Esophagus squamous epithelium (tissue), 5 donors: ENCODE measurements around the gene RNF213. TPM values are rescaled to one million over a fixed set of nuclear protein-coding genes. Genes with fewer than 3 reads are reported as not detected.

Source experiments
- DNase-seq: peaks from one replicate; lab custom pipeline; 2025; lab: John Stamatoyannopoulos, UW
- H3K27ac ChIP-seq, 4 donors: fragments of 200-600 bp; sonication (generic); one replicate each; pipeline ENCODE4 v1.5.1; 2016 to 2019; ENCODE audit warnings: mild to moderate bottlenecking in 1 of 4
- H3K27me3 ChIP-seq, 4 donors: fragments of 200-600 bp; sonication (generic); 1 replicate in 3 of 4; 2 replicates in 1 of 4; pipeline versions ENCODE4 v1.5.1 to v1.6.0; 2017 to 2021; ENCODE audit warnings: antibody characterized with exemption in 1 of 4
- H3K36me3 ChIP-seq, 3 donors: fragments of 200-600 bp; sonication (generic); one replicate each; pipeline ENCODE4 v1.5.1; 2016 to 2019
- H3K4me1 ChIP-seq, 3 donors: fragments of 200-600 bp; sonication (generic); one replicate each; pipeline ENCODE4 v1.5.1; 2017 to 2019
- H3K4me3 ChIP-seq, 4 donors: fragments of 200-600 bp; sonication (generic); 1 replicate in 3 of 4; 2 replicates in 1 of 4; pipeline ENCODE4 v1.5.1; 2016 to 2019; ENCODE audit warnings: mild to moderate bottlenecking in 2 of 4, moderate library complexity in 1 of 4
- H3K9me3 ChIP-seq, 3 donors: fragments of 200-600 bp; sonication (generic); one replicate each; pipeline ENCODE4 v1.5.1; 2016 to 2019
- CTCF ChIP-seq, 6 experiments: fragments of 450-650 bp in 4 of 6; fragments of 200-600 bp in 2 of 6; sonication (generic) in 2 of 6; IDR thresholded peaks; one replicate each; pipeline ENCODE4 v1.5.1; 2016 to 2019; ENCODE audit warnings: antibody characterized with exemption in 6 of 6, mild to moderate bottlenecking in 4 of 6, moderate library complexity in 4 of 6
- POLR2A ChIP-seq, 4 donors: fragments of 450-650 bp; IDR thresholded peaks; one replicate each; pipeline ENCODE4 v1.6.1; 2017; ENCODE audit warnings: antibody characterized with exemption in 4 of 4, mild to moderate bottlenecking in 4 of 4, moderate library complexity in 3 of 4
- WGBS, 2 donors: methylation state at CpG; one replicate each; pipeline ENCODE4 v1.1.5; 2018; 5-methylcytosine and 5-hydroxymethylcytosine counted together
- intact Hi-C: fragments of 100-400 bp; cut with DNase I; formaldehyde crosslinking; loops from one replicate; pipeline ENCODE4 v1.15.0; 2022
- total RNA-seq, 4 donors: library from RNA; depleted of rRNA; stranded (reverse); fragments of >200 nt; gene quantifications; one replicate each; pipeline ENCODE4 v1.1.0, GENCODE V29; 2016
- donor health status: DM: yes; HTN: yes; CAD: no.

Gene RNF213
- total RNA-seq, 4 donors from 2014 or later: 56.1 to 67.9 (median 60.9) TPM

- intact Hi-C loops: no loop called here
These were observed 132.7 kb downstream of the RNF213 start for GRCh38 chr17:80393241-80393890.

GRCh38 chr17:80393961-80394360 lies 133.3 kb downstream of the RNF213 start:
- TF ChIP-seq POLR2A (IDR thresholded peaks at IDR 0.05): no peak
- intact Hi-C loops: no loop called here
- no peaks in the 10 kb centered on the region for H3K27me3 ChIP-seq
- H3K4me3 ChIP-seq: no peak overlapping the region
- H3K4me1 ChIP-seq: peaks cover 0 to 9% (median 0%) of the 10 kb centered on the region in 3 donors
- H3K27ac ChIP-seq: peak overlapping the region in 1 of 4 donors; percentile 11
- WGBS, 2 donors: 72 to 84% methylated on average over 4 of the region's 4 CpGs
- H3K9me3 ChIP-seq: no peaks in the 10 kb centered on the region
- H3K36me3 ChIP-seq: peaks cover 14 to 71% (median 49%) of the 10 kb centered on the region in 3 donors
- no peak for DNase-seq

More at GRCh38 chr17:80393241-80393890, 132.7 kb downstream of the RNF213 start:
- TF ChIP-seq CTCF (IDR thresholded peaks at IDR 0.05) (no peak), POLR2A (IDR thresholded peaks at IDR 0.05) (no peak)
- H3K4me1 ChIP-seq: peaks cover 0 to 9% (median 0%) of the 10 kb centered on the region in 3 donors
- H3K9me3 ChIP-seq: no peaks in the 10 kb centered on the region
- H3K27ac ChIP-seq: peak overlapping the region in 2 of 4 donors; percentile 11 to 28
- H3K4me3 ChIP-seq: no peak overlapping the region
- no peak for DNase-seq
- H3K27me3 ChIP-seq: no peaks in the 10 kb centered on the region
- peaks cover 20 to 76% (median 55%) of the 10 kb centered on the region in 3 donors for H3K36me3 ChIP-seq
- 69 to 72% methylated on average over 15 of the region's 15 CpGs for WGBS, 2 donors

- TF ChIP-seq POLR2A (IDR thresholded peaks at IDR 0.05) (no peak), CTCF (IDR thresholded peaks at IDR 0.05) (no peak)
- Histone ChIP-seq H3K36me3 (peaks cover 6 to 63% (median 41%) of the 10 kb centered on the region in 3 donors), H3K4me1 (peaks cover 0 to 9% (median 0%) of the 10 kb centered on the region in 3 donors), H3K27ac (peak overlapping the region in 1 of 4 donors; percentile 11), H3K4me3 (no peak overlapping the region), H3K27me3 (no peaks in the 10 kb centered on the region), H3K9me3 (no peaks in the 10 kb centered on the region)
- no peak for DNase-seq
- intact Hi-C loops: no loop called here
- 75 to 90% methylated on average over 8 to 9 of the region's 11 CpGs for WGBS, 2 donors
These were observed 134.1 kb downstream of the RNF213 start for GRCh38 chr17:80394629-80395216.

GRCh38 chr17:80395402-80396151 lies 134.9 kb downstream of the RNF213 start:
- Histone ChIP-seq H3K27ac (no peak overlapping the region), H3K36me3 (peaks cover 0 to 54% (median 33%) of the 10 kb centered on the region in 3 donors)
- no peak for DNase-seq

More at GRCh38 chr17:80395402-80396151, 134.9 kb downstream of the RNF213 start:
- Histone ChIP-seq H3K4me1 (peaks cover 0 to 9% (median 0%) of the 10 kb centered on the region in 3 donors), H3K27me3 (no peaks in the 10 kb centered on the region), H3K4me3 (no peak overlapping the region), H3K9me3 (no peaks in the 10 kb centered on the region)
- no peak for TF ChIP-seq POLR2A (IDR thresholded peaks at IDR 0.05)
- TF ChIP-seq CTCF (IDR thresholded peaks at IDR 0.05): no peak
- intact Hi-C loops: no loop called here
- WGBS, 2 donors: 75 to 78% methylated on average over 6 to 7 of the region's 15 CpGs
